H9 (cell line): ENCODE measurements around the gene SMIM28. TPM values are rescaled to one million over a fixed set of nuclear protein-coding genes. Genes with fewer than 3 reads are reported as not detected.

Experiments
- DNase-seq: peaks from one replicate; pipeline ENCODE4 v3.0.0-alpha.2; 2017
- H2AFZ ChIP-seq: one replicate; pipeline ENCODE4 v1.6.1; 2013; ENCODE audit warnings: mild to moderate bottlenecking, low read length, control low read depth, moderate library complexity
- H2AK5ac ChIP-seq: 2 replicates; pipeline ENCODE4 v1.6.1; 2013; ENCODE audit warnings: low read length, control low read depth, mixed read lengths; ENCODE audit not compliant: insufficient read length
- H2BK120ac ChIP-seq: one replicate; pipeline ENCODE4 v1.6.1; 2013; ENCODE audit warnings: low read depth, mild to moderate bottlenecking, low read length, control low read depth, inconsistent platforms; ENCODE audit not compliant: poor library complexity, severe bottlenecking
- H2BK12ac ChIP-seq: 2 replicates; pipeline ENCODE4 v1.6.1; 2013; ENCODE audit warnings: low read length, control low read depth, mixed read lengths, low read depth; ENCODE audit not compliant: insufficient read length
- H2BK15ac ChIP-seq: 2 replicates; pipeline ENCODE4 v1.6.1; 2013; ENCODE audit warnings: low read depth, low read length, control low read depth
- H2BK20ac ChIP-seq: one replicate; pipeline ENCODE4 v1.6.1; 2013; ENCODE audit warnings: low read depth, mild to moderate bottlenecking, low read length, control low read depth, inconsistent platforms; ENCODE audit not compliant: poor library complexity, severe bottlenecking
- H2BK5ac ChIP-seq: 2 replicates; pipeline ENCODE4 v1.6.1; 2013; ENCODE audit warnings: low read length, control low read depth, mixed read lengths; ENCODE audit not compliant: insufficient read length
- H3K14ac ChIP-seq: 2 replicates; pipeline ENCODE4 v1.6.1; 2013; ENCODE audit warnings: low read length, control low read depth; ENCODE audit not compliant: insufficient read depth
- H3K18ac ChIP-seq: 2 replicates; pipeline ENCODE4 v1.6.1; 2013; ENCODE audit warnings: low read depth, mild to moderate bottlenecking, mixed read lengths, low read length, control low read depth; ENCODE audit not compliant: insufficient read length
- H3K23ac ChIP-seq: 2 replicates; pipeline ENCODE4 v1.6.1; 2013; ENCODE audit warnings: low read length, control low read depth, mixed read lengths, low read depth; ENCODE audit not compliant: insufficient read length
- H3K23me2 ChIP-seq: 2 replicates; pipeline ENCODE4 v1.6.1; 2013; ENCODE audit warnings: low read depth, mild to moderate bottlenecking, mixed read lengths, low read length, control low read depth; ENCODE audit not compliant: insufficient read length, poor library complexity, severe bottlenecking
- H3K27ac ChIP-seq: 2 replicates; pipeline ENCODE4 v1.5.1; 2013; ENCODE audit warnings: low read length, control low read depth, mixed read lengths, low read depth; ENCODE audit not compliant: insufficient read length
- H3K27me3 ChIP-seq: 2 replicates; pipeline ENCODE4 v1.6.1; 2013; ENCODE audit warnings: low read length, control low read depth, inconsistent platforms; ENCODE audit not compliant: insufficient read depth
- H3K4ac ChIP-seq: 2 replicates; pipeline ENCODE4 v1.6.1; 2013; ENCODE audit warnings: low read depth, mild to moderate bottlenecking, control low read depth, inconsistent platforms, low read length, moderate library complexity
- H3K4me1 ChIP-seq: 2 replicates; pipeline ENCODE4 v1.6.1; 2013; ENCODE audit warnings: low read length, control low read depth, inconsistent platforms; ENCODE audit not compliant: insufficient read depth
- H3K4me2 ChIP-seq: 2 replicates; pipeline ENCODE4 v1.6.1; 2013; ENCODE audit warnings: low read length, control low read depth, mixed read lengths; ENCODE audit not compliant: insufficient read length, insufficient read depth
- H3K56ac ChIP-seq: 2 replicates; pipeline ENCODE4 v1.6.1; 2013; ENCODE audit warnings: low read depth, mild to moderate bottlenecking, mixed read lengths, low read length, control low read depth; ENCODE audit not compliant: insufficient read length
- H3K79me1 ChIP-seq: 2 replicates; pipeline ENCODE4 v1.6.1; 2013; ENCODE audit warnings: low read depth, mild to moderate bottlenecking, moderate library complexity, low read length, control low read depth, inconsistent platforms; ENCODE audit not compliant: insufficient read depth, poor library complexity, severe bottlenecking
- H3K79me2 ChIP-seq: 2 replicates; pipeline ENCODE4 v1.6.1; 2013; ENCODE audit warnings: low read length, control low read depth, inconsistent platforms; ENCODE audit not compliant: insufficient read depth
- H3K9ac ChIP-seq: 2 replicates; pipeline ENCODE4 v1.6.1; 2013; ENCODE audit warnings: low read length, control low read depth, mixed read lengths; ENCODE audit not compliant: insufficient read length; ENCODE audit errors: extremely low read depth
- H3K9me3 ChIP-seq: one replicate; pipeline ENCODE4 v1.6.1; 2013; ENCODE audit warnings: low read depth, low read length, inconsistent platforms; ENCODE audit not compliant: control insufficient read depth
- H3T11ph ChIP-seq: one replicate; pipeline ENCODE4 v1.6.1; 2013; ENCODE audit warnings: mild to moderate bottlenecking, low read length, control low read depth, inconsistent platforms
- H4K20me1 ChIP-seq: one replicate; pipeline ENCODE4 v1.6.1; 2013; ENCODE audit not compliant: control insufficient read depth, insufficient read length, insufficient read depth
- H4K5ac ChIP-seq: 2 replicates; pipeline ENCODE4 v1.6.1; 2013; ENCODE audit warnings: low read depth, mild to moderate bottlenecking, mixed read lengths, low read length, control low read depth; ENCODE audit not compliant: insufficient read length
- H4K8ac ChIP-seq: replicated peaks from 2 replicates; pipeline ENCODE4 v1.6.1; 2013; ENCODE audit warnings: low read length, control low read depth, mixed read lengths, low read depth; ENCODE audit not compliant: insufficient read length
- H4K91ac ChIP-seq: 2 replicates; pipeline ENCODE4 v1.6.1; 2013; ENCODE audit warnings: low read depth, mild to moderate bottlenecking, moderate library complexity, mixed read lengths, low read length, control low read depth; ENCODE audit not compliant: insufficient read length
- H3K27ac Mint-ChIP-seq, 3 experiments: 2 replicates in 2 of 3; 3 replicates in 1 of 3; pipeline ENCODE4 v1.8.0; 2020 to 2021; ENCODE audit warnings: mixed read lengths in 3 of 3, mild to moderate bottlenecking in 1 of 3, moderate library complexity in 1 of 3
- H3K27me3 Mint-ChIP-seq: 2 replicates; pipeline ENCODE4 v1.8.0; 2021; ENCODE audit warnings: low read depth, mild to moderate bottlenecking, moderate library complexity, mixed read lengths
- H3K36me3 Mint-ChIP-seq, 3 experiments: 2 replicates in 2 of 3; 3 replicates in 1 of 3; pipeline ENCODE4 v1.8.0; 2020 to 2021; ENCODE audit warnings: low read depth in 3 of 3, mixed read lengths in 3 of 3; ENCODE audit not compliant: insufficient read depth in 1 of 3
- H3K4me1 Mint-ChIP-seq, 2 experiments: 2 replicates each; pipeline ENCODE4 v1.8.0; 2020; ENCODE audit warnings: mixed read lengths in 2 of 2
- H3K4me3 Mint-ChIP-seq, 2 experiments: 2 replicates in 1 of 2; 3 replicates in 1 of 2; pipeline ENCODE4 v1.8.0; 2020 to 2021; ENCODE audit warnings: mild to moderate bottlenecking in 2 of 2, mixed read lengths in 2 of 2, moderate library complexity in 1 of 2
- H3K9me3 Mint-ChIP-seq, 2 experiments: 2 replicates in 1 of 2; 3 replicates in 1 of 2; pipeline ENCODE4 v1.8.0; 2020; ENCODE audit warnings: mild to moderate bottlenecking in 2 of 2, mixed read lengths in 2 of 2, moderate library complexity in 1 of 2
- CTCF ChIP-seq: fragments of 200-600 bp; sonication (generic); conservative IDR thresholded peaks from 3 replicates; pipeline ENCODE4 v1.8.0; 2021; ENCODE audit warnings: antibody characterized with exemption, mild to moderate bottlenecking
- WGBS: extraction: QIAGEN DNeasy Blood & Tissue Kit; methylation state at CpG from one replicate; pipeline ENCODE4 v1.1.7; 2013; ENCODE audit warnings: missing lambda C conversion rate, low lambda C conversion rate, mixed read lengths; ENCODE audit not compliant: insufficient read length; ENCODE audit errors: extremely low coverage; 5-methylcytosine and 5-hydroxymethylcytosine counted together
- total RNA-seq: library from RNA; stranded (reverse); gene quantifications from 2 replicates; pipeline ENCODE4 v1.2.1, GENCODE V29; 2021

Gene SMIM28
- total RNA-seq, 1 experiment from 2014 or later, result not detected

DNA sequence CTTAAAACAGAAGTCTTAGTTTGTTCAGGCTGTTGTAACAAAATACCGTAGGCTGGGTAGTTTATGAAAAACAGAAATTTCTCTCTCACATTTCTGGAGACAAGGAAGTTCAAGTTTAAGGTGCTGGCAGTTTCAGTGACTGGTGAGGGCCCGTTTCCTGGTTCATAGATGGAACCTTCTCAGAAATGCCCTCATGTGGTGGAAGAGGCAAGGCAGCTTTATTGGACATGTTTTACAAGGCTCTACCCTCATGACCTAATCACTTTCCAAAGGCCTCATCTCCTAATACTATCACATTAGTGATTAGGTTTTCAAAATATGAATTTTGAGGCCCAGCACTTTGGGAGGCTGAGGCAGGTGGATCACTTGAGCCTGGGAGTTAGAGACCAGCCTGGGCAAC is 28.7 kb downstream of the SMIM28 start:
- H3K18ac ChIP-seq, result no peak overlapping the region
- H4K91ac ChIP-seq, result no peak overlapping the region
- no peak overlapping the region for H3K23ac ChIP-seq
- no CpG with 5 or more reads among the region's 2 CpGs for WGBS
- H3K14ac ChIP-seq, result no peak overlapping the region
- H3K79me1 ChIP-seq, result no peaks in the 10 kb centered on the region
- no peak overlapping the region for H3K4ac ChIP-seq
- H2AK5ac ChIP-seq, result no peak overlapping the region
- peaks cover 17% of the 10 kb centered on the region for H3K23me2 ChIP-seq
- H3K27ac ChIP-seq, result no peak overlapping the region
- H3K56ac ChIP-seq, result no peak overlapping the region
- no peak overlapping the region for H3T11ph ChIP-seq
- no peaks in the 10 kb centered on the region for H3K27me3 ChIP-seq
- no peak overlapping the region for H2BK5ac ChIP-seq
- no peak overlapping the region for H3K4me2 ChIP-seq
- Mint-ChIP-seq H3K36me3 (peaks cover 9 to 53% (median 53%) of the 10 kb centered on the region in 3 experiments; a peak in 6 of 7 replicates), H3K27ac (no peak overlapping the region), H3K4me1 (peaks cover 4 to 10% of the 10 kb centered on the region in 2 experiments), H3K9me3 (no peaks in the 10 kb centered on the region; a peak in 1 of 5 replicates), H3K4me3 (no peak overlapping the region), H3K27me3 (no peaks in the 10 kb centered on the region; the same call in 1 of the 2 replicates)
- H2BK120ac ChIP-seq, result no peak overlapping the region
- no peak for TF ChIP-seq CTCF
- H3K9me3 ChIP-seq, result no peaks in the 10 kb centered on the region
- H2AFZ ChIP-seq, result no peak overlapping the region
- no peak overlapping the region for H2BK12ac ChIP-seq
- no peaks in the 10 kb centered on the region for H3K79me2 ChIP-seq
- H3K4me1 ChIP-seq, result no peaks in the 10 kb centered on the region
- H2BK20ac ChIP-seq, result no peak overlapping the region
- H4K5ac ChIP-seq, result no peak overlapping the region
- H3K9ac ChIP-seq, result no peak overlapping the region
- H4K8ac ChIP-seq, result no peak overlapping the region
- DNase-seq, result no peak
- H2BK15ac ChIP-seq, result no peak overlapping the region
- no peaks in the 10 kb centered on the region for H4K20me1 ChIP-seq
